DMS 273 (cell line): Measurements from ENCODE around the gene AATF.

Source experiments
- DNase-seq: peaks from one replicate; lab custom pipeline; 2025; ENCODE audit not compliant: unreplicated experiment; lab: John Stamatoyannopoulos, UW

Gene AATF

GRCh38 chr17:36948717-36949460, at the start of gene AATF:
AATF (plus strand) TSS chr17:36948954; CDS start chr17:36949126, 172 bp downstream.
- DNase-seq = peak; percentile 98

GRCh38 chr17:36899250-36900159, 49.2 kb upstream of the AATF start:
- peak; percentile 81 for DNase-seq

- peak; percentile 74 for DNase-seq
These were observed 48.6 kb upstream of the AATF start for GRCh38 chr17:36900160-36900512.

GRCh38 chr17:36901506-36901905, 47.2 kb upstream of the AATF start:
- no peak for DNase-seq

- DNase-seq = no peak
These were observed 41.3 kb upstream of the AATF start for GRCh38 chr17:36907407-36907806.

- DNase-seq = no peak
These were observed 38.2 kb upstream of the AATF start for GRCh38 chr17:36910513-36910912.

GRCh38 chr17:36911001-36911400, 37.8 kb upstream of the AATF start:
- DNase-seq = no peak

GRCh38 chr17:36913132-36913531, 35.6 kb upstream of the AATF start:
- DNase-seq = no peak

- DNase-seq = no peak
These were observed 30.5 kb upstream of the AATF start for GRCh38 chr17:36918211-36918691.

- DNase-seq = no peak
These were observed 29.3 kb upstream of the AATF start for GRCh38 chr17:36919407-36919968.

GRCh38 chr17:36920032-36921005, 28.4 kb upstream of the AATF start:
- no peak for DNase-seq

GRCh38 chr17:36921095-36921851, 27.5 kb upstream of the AATF start:
- DNase-seq = no peak

- no peak for DNase-seq
These were observed 26.6 kb upstream of the AATF start for GRCh38 chr17:36922175-36922574.

- no peak for DNase-seq
These were observed 24.9 kb upstream of the AATF start for GRCh38 chr17:36923814-36924221.

- no peak for DNase-seq
These were observed 22.5 kb upstream of the AATF start for GRCh38 chr17:36926226-36926625.

GRCh38 chr17:36926701-36927100, 22.1 kb upstream of the AATF start:
- no peak for DNase-seq

- no peak for DNase-seq
These were observed 20.0 kb upstream of the AATF start for GRCh38 chr17:36928471-36929345.

GRCh38 chr17:36929851-36930582, 18.7 kb upstream of the AATF start:
- DNase-seq = no peak
